GM20431 (cell line): Measurements from ENCODE around the gene STX12.

Experiments
- in situ Hi-C: fragments of 300-500 bp; cut with MseI, MboI; formaldehyde crosslinking; loops from one replicate; pipeline ENCODE4 v1.15.0; 2020; ENCODE audit warnings: low sequenced_read_pairs; ENCODE audit not compliant: unreplicated experiment

The STX12 gene

DNA sequence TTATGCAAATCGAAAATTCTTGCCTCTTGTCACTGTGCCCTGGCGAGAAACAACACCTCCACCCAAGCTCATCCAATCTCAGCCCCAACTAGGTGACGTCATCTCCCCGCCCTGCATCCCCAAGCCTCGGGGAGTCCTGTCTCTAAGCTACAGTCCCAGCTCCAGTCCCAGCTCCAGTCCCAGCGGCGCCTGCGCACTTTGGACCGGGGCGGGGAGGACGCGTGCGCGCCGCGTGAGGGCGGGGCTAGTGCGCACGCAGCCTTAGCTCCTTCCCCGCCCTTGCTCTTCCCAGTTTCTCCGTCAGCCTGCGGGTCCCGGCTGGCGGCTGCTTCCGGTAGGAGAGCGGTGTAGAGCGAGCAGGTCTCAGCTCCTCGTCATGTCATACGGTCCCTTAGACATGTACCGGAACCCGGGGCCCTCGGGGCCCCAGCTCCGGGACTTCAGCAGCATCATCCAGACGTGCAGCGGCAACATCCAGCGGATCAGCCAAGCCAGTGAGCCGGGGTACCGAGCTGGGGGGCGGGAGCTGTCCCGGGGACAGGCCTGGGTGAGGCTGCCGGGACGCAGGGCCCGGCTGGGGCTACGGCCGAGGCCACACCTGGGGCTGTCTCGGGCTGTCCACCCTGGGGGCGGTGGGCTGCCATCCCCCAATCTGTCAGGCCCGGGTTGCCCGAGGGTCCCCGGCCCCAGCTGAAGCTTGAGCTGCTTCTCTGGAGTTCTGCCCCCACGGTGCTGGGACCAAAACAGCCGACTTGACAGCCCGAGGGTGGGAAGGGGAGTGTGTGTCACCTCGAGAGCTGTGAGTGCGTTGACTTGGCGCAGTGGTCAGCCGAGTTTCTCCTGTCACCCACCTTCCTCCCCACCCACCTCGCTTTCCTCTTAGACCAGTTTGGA, at the start of gene STX12:
Gene STX12, plus strand, starts transcription at position 288 of the 894 bp plus-strand sequence. Its CDS starts 89 bp downstream, at position 377.
- in situ Hi-C loops, result no loop called here

GRCh38 chr1:27724961-27725373, 48.1 kb upstream of the STX12 start:
- in situ Hi-C loops, result no loop called here

GRCh38 chr1:27725374-27726172, 47.4 kb upstream of the STX12 start, which contains the start of gene FAM76A:
TSS of gene FAM76A (plus strand) at chr1:27725961. CDS start at chr1:27726081, 120 bp downstream.
- in situ Hi-C loops, result no loop called here

GRCh38 chr1:27726173-27727044, 46.6 kb upstream of the STX12 start:
- in situ Hi-C loops, result no loop called here

GRCh38 chr1:27727126-27727525, 45.9 kb upstream of the STX12 start:
- in situ Hi-C loops, result no loop called here

DNA sequence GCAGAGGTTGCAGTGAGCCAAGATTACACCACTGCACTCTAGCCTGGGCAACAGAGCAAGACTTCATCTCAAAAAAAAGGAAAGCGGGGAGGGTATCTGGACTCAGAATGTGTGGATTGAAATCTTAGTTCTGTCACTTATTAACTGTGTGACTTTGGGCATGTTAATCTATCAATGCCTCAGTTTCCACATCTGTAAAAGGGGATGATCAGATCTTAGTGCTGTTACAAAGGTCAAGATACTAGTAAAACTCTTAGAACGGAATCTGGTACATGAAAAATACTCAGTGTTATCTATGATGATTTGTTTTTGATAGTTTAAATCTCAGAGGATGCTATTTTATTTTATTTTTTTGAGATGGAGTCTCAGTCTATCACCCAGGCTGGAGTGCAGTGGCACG, 36.8 kb upstream of the STX12 start:
- in situ Hi-C loops, result no loop called here

DNA sequence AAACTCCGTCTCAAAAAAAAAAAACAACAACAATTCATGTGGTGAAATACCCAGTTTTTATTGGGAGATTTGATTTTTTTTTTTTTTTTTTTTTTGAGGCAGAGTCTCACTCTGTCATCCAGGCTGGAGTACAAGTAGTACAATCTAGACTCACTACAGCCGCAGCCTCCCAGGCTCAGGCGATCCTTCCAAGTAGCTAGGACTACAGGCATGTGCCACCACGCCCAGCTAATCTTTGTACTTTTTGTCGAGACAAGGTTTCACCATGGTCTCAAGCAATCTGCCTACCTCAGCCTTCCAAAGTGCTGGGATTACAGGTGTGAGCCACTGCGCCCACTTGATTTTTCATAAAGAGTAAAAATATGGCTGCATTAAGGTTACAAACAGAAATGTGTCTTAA, 31.9 kb upstream of the STX12 start:
- in situ Hi-C loops, result no loop called here

- in situ Hi-C loops, result no loop called here
These were observed 28.5 kb upstream of the STX12 start for GRCh38 chr1:27744556-27744955.

GRCh38 chr1:27745466-27745865, 27.6 kb upstream of the STX12 start:
- in situ Hi-C loops, result no loop called here

DNA sequence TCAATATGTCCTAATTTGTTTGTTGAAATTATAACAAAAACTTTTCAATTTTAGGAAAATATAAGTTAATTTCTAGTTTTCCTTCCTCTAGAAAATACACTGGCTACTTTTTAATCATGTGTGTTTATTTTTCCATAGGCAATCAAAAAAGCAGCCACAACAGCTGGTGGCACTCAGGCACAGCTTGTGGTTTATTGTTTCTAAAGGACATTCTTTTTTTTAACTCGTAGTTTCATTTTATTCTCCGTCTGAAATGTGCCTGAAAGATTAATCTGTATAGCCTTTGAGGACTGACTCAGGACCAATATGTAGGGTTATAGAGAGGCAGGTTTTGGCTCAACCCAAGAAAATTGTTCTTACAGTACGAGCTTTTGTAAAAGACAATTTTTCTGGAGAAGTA, 20.7 kb upstream of the STX12 start:
- in situ Hi-C loops, result no loop called here

- in situ Hi-C loops, result no loop called here
These were observed 17.7 kb upstream of the STX12 start for GRCh38 chr1:27755286-27755685.

- in situ Hi-C loops, result no loop called here
These were observed 17.2 kb upstream of the STX12 start for GRCh38 chr1:27755865-27756264.

- in situ Hi-C loops, result no loop called here
These were observed 13.8 kb upstream of the STX12 start for GRCh38 chr1:27759236-27759635.

DNA sequence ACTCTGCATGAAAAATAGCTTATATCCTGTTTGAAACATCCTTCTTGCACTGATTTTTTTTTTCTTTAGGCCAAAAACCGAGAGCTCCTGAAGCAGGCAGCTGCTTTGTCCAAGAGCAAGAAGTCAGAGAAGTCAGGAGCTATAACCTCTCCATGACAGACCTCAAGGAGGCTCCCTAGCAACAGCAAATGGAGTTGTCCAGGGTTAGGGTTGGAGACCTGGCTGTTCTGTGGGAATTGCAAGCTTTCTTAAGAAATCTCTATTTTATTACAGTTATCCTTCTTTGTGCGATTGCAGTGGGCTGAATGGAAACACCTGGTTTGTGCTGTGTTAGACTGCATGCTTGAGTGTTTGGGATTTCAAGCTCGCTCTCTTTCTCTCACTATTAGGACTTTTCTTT, 12.6 kb upstream of the STX12 start:
- in situ Hi-C loops, result no loop called here

DNA sequence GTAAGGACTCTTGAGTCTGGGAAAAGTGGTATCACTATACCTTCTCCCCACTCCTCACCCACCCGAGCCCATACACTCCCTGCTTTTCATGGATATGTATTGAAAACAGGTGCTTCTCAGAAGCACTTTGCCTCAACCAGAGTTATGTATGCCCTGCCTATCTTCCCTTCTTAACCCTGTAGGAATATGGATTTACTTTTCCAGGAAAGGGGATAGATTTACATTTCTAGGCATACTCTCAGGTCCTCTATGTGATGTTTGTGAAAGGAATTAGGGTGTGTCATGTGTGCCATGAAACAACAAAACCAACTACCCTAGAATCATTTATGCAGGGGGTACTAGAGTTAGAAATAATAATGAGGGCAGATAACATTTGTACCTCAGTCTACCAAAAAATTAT, 11.0 kb upstream of the STX12 start:
- in situ Hi-C loops, result no loop called here

GRCh38 chr1:27763358-27763757, 9.7 kb upstream of the STX12 start:
- in situ Hi-C loops, result no loop called here

DNA sequence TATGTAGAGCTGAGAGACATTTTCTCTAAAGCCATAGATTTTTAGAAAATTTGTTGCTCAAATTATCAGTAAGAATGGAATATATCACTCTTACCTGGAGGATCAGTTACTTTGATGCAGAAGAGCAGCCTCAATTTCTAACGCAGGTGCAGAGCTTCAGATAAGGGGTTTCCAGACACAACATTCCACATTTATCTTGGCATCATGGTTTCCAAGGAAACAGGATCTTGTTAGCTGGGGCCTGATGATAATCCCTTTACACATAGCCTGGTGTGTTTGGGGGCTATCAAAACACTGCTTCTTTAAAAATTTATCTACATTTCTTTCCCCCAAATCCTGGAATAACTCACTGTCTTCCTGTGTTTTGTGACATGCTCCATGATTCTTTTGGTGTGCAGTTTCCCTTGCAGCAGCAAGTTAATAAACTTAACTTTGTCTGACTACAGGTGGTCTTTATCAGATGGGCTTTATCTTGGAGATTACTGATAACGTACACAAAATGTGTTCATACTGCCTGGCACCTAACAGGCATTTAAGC, 2.7 kb upstream of the STX12 start:
- in situ Hi-C loops, result no loop called here

- in situ Hi-C loops, result no loop called here
These were observed 735 bp upstream of the STX12 start for GRCh38 chr1:27772036-27772931.
